ENCODE results near the gene HEYL.
"Not testable (repeated sequence)": the region's sequence is repeated elsewhere in the genome, so short reads cannot be mapped to it uniquely, and the experiment has no call there.

The HEYL gene

GRCh38 chr1:39603677-39604076 is 35.8 kb downstream of the HEYL start:
- not testable (repeated sequence) for DNase-seq, ATAC-seq

GRCh38 chr1:39601667-39602255 is 37.7 kb downstream of the HEYL start:
- ATAC-seq, DNase-seq: not testable (repeated sequence)

DNA sequence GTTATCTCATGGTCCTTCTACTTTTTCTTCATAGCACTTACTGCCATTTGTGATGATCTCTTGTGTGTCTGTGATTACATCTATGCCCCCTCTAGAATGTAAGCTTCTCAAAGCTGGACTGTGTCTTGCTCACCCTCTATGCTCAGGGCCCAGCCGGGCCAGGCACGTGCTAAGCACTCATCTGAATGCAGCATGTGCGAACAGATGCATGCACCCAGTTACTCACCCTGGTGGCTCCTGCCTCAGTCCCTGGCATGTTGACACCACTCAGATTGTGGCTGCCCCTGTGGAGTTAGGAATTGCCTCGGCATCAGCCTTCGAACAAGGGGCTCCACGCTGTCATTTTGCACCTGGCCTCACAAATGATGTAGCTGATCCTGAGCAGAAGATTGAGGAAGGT is 43.3 kb downstream of the HEYL start:
- DNase-seq (no peak), ATAC-seq (no peak)

GRCh38 chr1:39593386-39593785 is 46.1 kb downstream of the HEYL start:
- no peak for ATAC-seq
- DNase-seq: no peak

DNA sequence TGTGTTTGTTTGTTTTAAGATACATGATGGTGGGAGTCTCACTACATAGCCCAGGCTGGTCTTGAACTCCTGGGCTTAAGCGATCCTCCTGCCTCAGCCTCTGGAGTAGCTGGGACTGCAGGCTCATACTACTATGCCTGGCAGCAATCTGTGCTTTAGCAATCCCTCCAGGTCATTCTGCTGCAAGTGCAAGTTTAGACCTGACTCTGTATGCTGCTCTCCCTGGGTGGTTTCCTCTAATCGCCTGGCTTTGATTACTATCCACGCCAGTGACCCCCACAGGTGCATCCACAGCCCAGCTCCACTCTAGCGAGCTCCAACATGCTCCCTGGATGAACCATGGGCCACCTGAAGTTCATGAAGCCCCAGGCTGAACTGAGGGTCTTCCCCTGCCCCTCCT is 47.4 kb downstream of the HEYL start:
- ATAC-seq: no peak
- no peak for DNase-seq

- ATAC-seq (no peak), DNase-seq (no peak)
These were observed 48.9 kb downstream of the HEYL start for GRCh38 chr1:39590546-39590945.

GRCh38 chr1:39585933-39586332 is 53.5 kb downstream of the HEYL start:
- no peak for ATAC-seq
- DNase-seq: no peak

- DNase-seq: peak; percentile 35
- ATAC-seq: peak; percentile 19
These were observed 63.3 kb downstream of the HEYL start for GRCh38 chr1:39576016-39576657.

DNA sequence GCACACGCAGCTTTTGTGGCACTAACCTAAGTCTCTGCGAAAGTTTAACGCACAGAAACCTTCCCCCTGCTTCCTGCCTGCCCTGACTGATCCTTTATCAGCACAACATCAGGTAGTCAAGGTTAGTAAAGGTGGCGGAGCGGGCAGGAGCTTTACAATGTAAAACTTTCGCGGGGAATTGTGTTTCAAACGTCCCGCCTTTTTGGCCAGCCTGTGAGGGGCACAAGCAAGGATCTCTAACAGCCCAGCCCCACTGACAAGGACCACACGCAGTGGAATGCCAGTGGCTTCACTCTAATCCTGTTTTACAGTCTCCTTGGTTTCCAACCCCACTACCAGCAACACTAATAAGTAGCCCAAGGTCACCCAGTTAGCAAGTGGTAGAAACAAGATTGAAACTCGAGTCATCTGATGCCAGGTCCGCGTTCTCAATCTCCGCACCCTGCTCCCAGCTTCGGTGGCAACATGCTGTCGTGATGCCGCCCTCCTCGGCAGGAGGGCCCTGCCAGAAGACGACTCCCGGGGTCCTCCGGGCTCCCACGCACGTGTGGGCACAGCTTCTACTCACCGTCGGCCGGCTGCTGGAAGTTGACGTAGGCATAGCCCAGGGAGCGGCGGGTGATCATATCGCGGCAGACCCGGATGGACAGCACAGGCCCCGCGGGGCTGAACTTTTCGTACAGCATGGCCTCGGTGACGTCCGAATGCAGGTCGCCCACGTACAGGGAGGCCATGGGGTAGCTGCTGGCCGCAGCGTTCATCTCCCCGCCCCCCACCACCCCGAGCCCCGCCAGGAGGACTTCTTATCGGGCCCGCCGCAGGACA is 64.0 kb downstream of the HEYL start:
- peak; percentile 57 for DNase-seq
- peak; percentile 45 for ATAC-seq

DNA sequence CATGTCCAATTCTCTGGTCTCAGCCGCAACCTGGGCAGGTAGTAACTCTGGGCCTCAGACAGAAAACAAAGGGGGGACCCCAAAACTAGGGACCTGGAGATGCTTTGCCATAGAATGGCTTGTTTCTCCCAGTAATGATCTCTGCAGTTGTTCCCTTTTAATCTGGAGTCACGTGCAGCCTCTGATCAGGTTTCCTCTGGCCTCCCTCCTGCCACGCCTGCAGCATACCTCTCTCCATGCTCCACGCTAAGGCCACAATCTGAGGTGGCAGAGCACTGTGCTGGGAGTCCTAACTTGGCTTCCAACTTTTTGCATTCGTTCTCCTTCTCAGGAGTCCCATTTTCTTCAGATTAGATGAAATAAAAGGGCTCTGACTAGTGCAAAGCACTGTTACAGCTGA is 64.8 kb downstream of the HEYL start:
- ATAC-seq (no peak), DNase-seq (no peak)

Measured in stimulated activated naive CD8-positive, alpha-beta T cell treated with anti-CD3 and anti-CD28 coated beads, Interleukin-15, Interleukin-2, amounts not matched to agents 100 U/mL and 50 U/mL, for 24 hours (primary cell).